T-cell (primary cell): ENCODE measurements around the gene APOLD1. TPM values are rescaled to one million over a fixed set of nuclear protein-coding genes. Genes with fewer than 3 reads are reported as not detected.

Experiments
- ATAC-seq, 4 experiments: fragments of 200-7000 bp in 3 of 4; fragments of 150-1000 bp in 1 of 4; cut with Tn5 transposase; replicated peaks in 1 of 4; 1 replicate in 3 of 4; 2 replicates in 1 of 4; pipeline ENCODE4 v1.10.0; 2021; ENCODE audit warnings: moderate library complexity in 3 of 4, mild to moderate bottlenecking in 2 of 4, moderate number of reproducible peaks in 1 of 4
- CTCF ChIA-PET, 2 donors: fragments of 300-600 bp; sonication (Branson Sonifier 250); formaldehyde crosslinking; loops; one replicate each; lab custom pipeline; 2022; ENCODE audit warnings: antibody characterized with exemption in 2 of 2; lab: Charles Lee
- POLR2A ChIA-PET, 2 donors: fragments of 300-600 bp; sonication (Branson Sonifier 250); formaldehyde crosslinking; loops; one replicate each; lab custom pipeline; 2022; ENCODE audit warnings: antibody characterized with exemption in 2 of 2; lab: Charles Lee
- DNase-seq, 35 experiments: peaks; one replicate each; pipeline versions ENCODE4 v3.0.0 to v3.0.0-alpha.2; 2013 to 2023
- H3K27ac ChIP-seq: one replicate; pipeline ENCODE4 v1.5.1; 2013; ENCODE audit warnings: low read length
- H3K27me3 ChIP-seq, 2 experiments: replicated peaks in 1 of 2; 1 replicate in 1 of 2; 2 replicates in 1 of 2; pipeline versions ENCODE4 v1.6.1 to v1.7.0; 2013; ENCODE audit warnings: low read length in 1 of 2, mixed read lengths in 1 of 2; ENCODE audit not compliant: control insufficient read depth in 2 of 2, insufficient read depth in 2 of 2; ENCODE audit errors: extremely low read depth in 1 of 2
- H3K36me3 ChIP-seq, 2 donors: 1 replicate in 1 of 2; 2 replicates in 1 of 2; pipeline versions ENCODE4 v1.6.1 to v1.7.0; 2013; ENCODE audit warnings: low read length in 1 of 2; ENCODE audit not compliant: control insufficient read depth in 2 of 2, insufficient read depth in 1 of 2; ENCODE audit errors: extremely low read depth in 1 of 2
- H3K4me1 ChIP-seq, 2 experiments: 1 replicate in 1 of 2; 2 replicates in 1 of 2; pipeline versions ENCODE4 v1.6.1 to v1.7.0; 2013; ENCODE audit warnings: low read length in 2 of 2, mixed read lengths in 1 of 2; ENCODE audit not compliant: insufficient read depth in 2 of 2, control insufficient read depth in 1 of 2; ENCODE audit errors: extremely low read depth in 1 of 2
- H3K4me3 ChIP-seq, 2 donors: 1 replicate in 1 of 2; 2 replicates in 1 of 2; pipeline versions ENCODE4 v1.5.1 to v1.7.0; 2013; ENCODE audit warnings: mild to moderate bottlenecking in 2 of 2, low read length in 1 of 2, moderate library complexity in 1 of 2; ENCODE audit not compliant: control insufficient read depth in 1 of 2; ENCODE audit errors: extremely low read depth in 1 of 2
- H3K9me3 ChIP-seq: 2 replicates; pipeline ENCODE4 v1.7.0; 2013
- H3K27ac Mint-ChIP-seq, 2 donors: one replicate each; pipeline ENCODE4 v1.8.0; 2020 to 2021; ENCODE audit warnings: mild to moderate bottlenecking in 2 of 2, mixed read lengths in 2 of 2
- H3K27me3 Mint-ChIP-seq, 2 donors: one replicate each; pipeline ENCODE4 v1.8.0; 2021 to 2022; ENCODE audit warnings: mixed read lengths in 2 of 2
- H3K36me3 Mint-ChIP-seq: one replicate; pipeline ENCODE4 v1.8.0; 2021; ENCODE audit warnings: mixed read lengths
- H3K4me1 Mint-ChIP-seq, 3 donors: one replicate each; pipeline ENCODE4 v1.8.0; 2020 to 2022; ENCODE audit warnings: mixed read lengths in 3 of 3, mild to moderate bottlenecking in 1 of 3
- H3K4me3 Mint-ChIP-seq, 3 donors: one replicate each; pipeline ENCODE4 v1.8.0; 2020 to 2022; ENCODE audit warnings: mild to moderate bottlenecking in 3 of 3, mixed read lengths in 3 of 3, moderate library complexity in 3 of 3
- H3K9me3 Mint-ChIP-seq, 3 donors: one replicate each; pipeline ENCODE4 v1.8.0; 2020 to 2022; ENCODE audit warnings: mixed read lengths in 3 of 3
- WGBS: methylation state at CpG from one replicate; pipeline ENCODE4 v1.1.5; 2013; ENCODE audit warnings: missing lambda C conversion rate; ENCODE audit not compliant: insufficient coverage; 5-methylcytosine and 5-hydroxymethylcytosine counted together
- total RNA-seq, 35 experiments: library from RNA in 6 of 35; stranded (reverse) in 6 of 35; fragments of 120-200 nt in 1 of 35; gene quantifications; one replicate each; pipeline versions ENCODE4 v1.2.1 to v1.2.4 and lab custom pipeline; 2013 to 2026

The APOLD1 gene
- total RNA-seq, 5 donors from 2014 or later (not counting 1 experiment from before 2014, with no cell fraction given): 0.82 to 4.7 (median 3.8) TPM

DNA sequence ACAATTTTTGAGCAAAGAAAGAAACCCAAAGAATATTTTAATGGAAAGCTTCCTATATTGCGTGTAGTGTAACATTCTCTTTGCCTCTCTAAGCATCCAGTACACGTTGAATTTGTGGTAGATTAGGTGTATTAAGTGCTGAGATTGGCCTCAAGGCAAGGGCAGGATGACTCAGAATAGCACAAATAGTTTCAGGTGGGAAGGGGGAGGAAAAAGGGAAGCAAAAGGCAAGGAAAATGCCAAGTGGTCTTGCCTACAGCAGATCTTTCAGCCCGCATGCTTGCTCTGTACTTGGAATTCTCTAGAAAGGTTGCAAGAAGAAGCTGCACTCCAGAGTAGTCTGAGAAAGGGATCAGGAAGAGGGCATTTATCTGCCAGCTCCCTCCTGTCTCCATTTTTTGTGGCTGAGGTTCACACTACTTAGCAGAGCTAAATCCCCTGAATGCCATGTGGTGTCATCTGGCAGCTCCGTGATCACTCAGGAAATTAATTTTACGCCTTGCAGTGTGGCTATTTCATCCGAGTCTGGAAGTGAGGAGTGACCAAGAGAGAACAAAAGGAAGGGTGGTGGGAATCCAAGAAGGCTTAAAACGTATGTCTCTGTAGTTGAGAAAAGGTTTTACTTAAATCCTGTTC is 39.8 kb upstream of the APOLD1 start:
- Histone ChIP-seq H3K4me3 (no peak overlapping the region), H3K27me3 (no peaks in the 10 kb centered on the region), H3K9me3 (no peaks in the 10 kb centered on the region), H3K27ac (no peak overlapping the region), H3K36me3 (no peaks in the 10 kb centered on the region), H3K4me1 (peaks cover 0 to 2% of the 10 kb centered on the region in 2 experiments)
- no peaks in the 10 kb centered on the region for H3K9me3 Mint-ChIP-seq
- ChIA-PET POLR2A (interaction anchor here (0.6 to 0.8 kb wide), 2 partner anchors 57 to 87 kb away, joined by 3 to 8 read pairs; no protein-coding TSS in a partner anchor), CTCF (interaction anchor here (0.6 to 1.6 kb wide), 3 partner anchors 8 to 80 kb away, joined by 3 to 8 read pairs (median 4); no protein-coding TSS in a partner anchor)
- WGBS: 90% methylated on average over 6 of the region's 7 CpGs
- H3K4me1 Mint-ChIP-seq: peaks cover 7 to 18% (median 8%) of the 10 kb centered on the region in 3 donors
- peaks cover 30% of the 10 kb centered on the region for H3K36me3 Mint-ChIP-seq
- DNase-seq (no peak), ATAC-seq (no peak)
- no peaks in the 10 kb centered on the region for H3K27me3 Mint-ChIP-seq
- no peak overlapping the region for H3K27ac Mint-ChIP-seq
- H3K4me3 Mint-ChIP-seq: no peak overlapping the region

DNA sequence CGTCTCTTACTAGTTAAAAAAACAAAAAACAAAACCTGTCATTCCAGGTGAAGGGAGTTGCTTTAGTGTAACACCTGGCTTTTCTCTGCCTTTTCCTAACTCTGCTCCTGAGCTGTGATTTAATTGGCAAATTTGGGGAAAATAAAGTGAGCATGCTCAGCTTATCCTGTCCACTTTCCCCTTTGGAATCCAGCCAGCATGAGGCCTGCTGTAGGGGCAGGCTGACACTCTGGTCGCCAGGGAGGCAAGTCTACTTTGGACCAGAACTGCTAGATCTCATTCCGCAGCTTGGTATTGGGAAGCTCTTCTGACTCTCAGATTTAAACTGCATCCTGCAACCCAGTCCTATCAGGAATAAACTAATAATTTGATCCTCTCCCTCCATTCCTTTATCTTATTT is 38.2 kb upstream of the APOLD1 start:
- no peaks in the 10 kb centered on the region for H3K27me3 ChIP-seq
- no peaks in the 10 kb centered on the region for H3K27me3 Mint-ChIP-seq
- H3K4me3 Mint-ChIP-seq: no peak overlapping the region
- H3K27ac ChIP-seq: no peak overlapping the region
- H3K4me1 ChIP-seq: no peaks in the 10 kb centered on the region
- CTCF ChIA-PET: interaction anchor here (0.6 to 0.7 kb wide), 2 partner anchors 10 to 214 kb away, joined by 3 read pairs; no protein-coding TSS in a partner anchor
- H3K27ac Mint-ChIP-seq: no peak overlapping the region
- WGBS: no CpG with 5 or more reads among the region's 3 CpGs
- H3K36me3 ChIP-seq: peaks cover 0 to 4% of the 10 kb centered on the region in 2 donors
- no peak for ATAC-seq
- H3K9me3 Mint-ChIP-seq: no peaks in the 10 kb centered on the region
- peaks cover 2 to 7% (median 6%) of the 10 kb centered on the region in 3 donors for H3K4me1 Mint-ChIP-seq
- no peaks in the 10 kb centered on the region for H3K9me3 ChIP-seq
- no peak for DNase-seq
- H3K36me3 Mint-ChIP-seq: peaks cover 34% of the 10 kb centered on the region
- H3K4me3 ChIP-seq: no peak overlapping the region
- POLR2A ChIA-PET: no interaction called here

DNA sequence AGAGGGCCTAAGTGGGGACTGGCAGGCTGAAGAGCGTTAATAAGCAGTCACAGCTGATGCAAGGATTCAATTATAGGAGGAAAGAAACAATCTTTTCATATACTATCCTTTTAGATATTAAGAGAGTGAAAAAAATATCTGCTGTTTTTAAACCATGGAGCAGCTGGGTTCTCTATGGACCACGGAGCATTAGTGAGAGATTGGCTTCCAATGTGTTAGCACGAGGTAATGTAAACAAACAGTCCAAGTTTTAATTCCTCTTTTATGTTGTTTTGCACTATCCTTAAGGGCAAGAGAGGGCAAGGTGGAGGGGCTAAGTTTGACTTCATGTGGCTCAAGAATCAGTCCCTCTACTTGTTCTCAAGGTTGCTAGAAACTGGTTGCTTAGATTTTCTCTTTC is 37.4 kb upstream of the APOLD1 start:
- H3K36me3 ChIP-seq: peaks cover 0 to 4% of the 10 kb centered on the region in 2 donors
- H3K27ac ChIP-seq: no peak overlapping the region
- ChIA-PET POLR2A (no interaction called here), CTCF (interaction anchor here in 1 of 2 donors (0.5 kb wide), 1 partner anchor 396 kb away, joined by 3 read pairs; no protein-coding TSS in a partner anchor)
- H3K27me3 Mint-ChIP-seq: no peaks in the 10 kb centered on the region
- H3K9me3 ChIP-seq: no peaks in the 10 kb centered on the region
- H3K36me3 Mint-ChIP-seq: peaks cover 31% of the 10 kb centered on the region
- H3K4me1 ChIP-seq: no peaks in the 10 kb centered on the region
- H3K27me3 ChIP-seq: no peaks in the 10 kb centered on the region
- H3K9me3 Mint-ChIP-seq: no peaks in the 10 kb centered on the region
- peaks cover under 1 to 7% (median 6%) of the 10 kb centered on the region in 3 donors for H3K4me1 Mint-ChIP-seq
- ATAC-seq (no peak), DNase-seq (no peak)
- WGBS: no CpG with 5 or more reads among the region's 3 CpGs
- no peak overlapping the region for H3K4me3 ChIP-seq
- H3K27ac Mint-ChIP-seq: no peak overlapping the region
- no peak overlapping the region for H3K4me3 Mint-ChIP-seq

DNA sequence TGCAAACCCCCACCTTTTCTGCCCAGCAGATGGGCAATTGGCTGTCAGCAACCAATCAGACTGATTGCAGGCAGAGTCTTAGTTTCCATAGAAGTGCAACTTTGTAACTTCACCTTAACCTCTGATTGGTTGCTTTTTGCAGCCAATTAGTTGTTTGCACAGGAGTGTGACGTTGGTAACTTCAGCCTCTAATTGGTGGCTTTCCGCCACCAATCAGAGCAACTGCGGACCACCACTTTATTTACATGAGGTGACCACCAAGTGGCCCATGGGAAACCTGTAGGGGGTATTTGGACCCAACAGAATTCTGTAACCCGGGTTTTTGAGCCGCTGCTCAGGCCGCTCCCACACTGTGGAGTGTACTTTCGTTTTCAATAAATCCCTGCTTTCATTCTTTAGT is 36.0 kb upstream of the APOLD1 start:
- peaks cover 0 to 4% of the 10 kb centered on the region in 2 donors for H3K36me3 ChIP-seq
- ATAC-seq: no peak
- Mint-ChIP-seq H3K27ac (no peak overlapping the region), H3K9me3 (no peaks in the 10 kb centered on the region), H3K4me1 (peaks cover 0 to 7% (median 6%) of the 10 kb centered on the region in 3 donors), H3K27me3 (no peaks in the 10 kb centered on the region), H3K36me3 (peaks cover 27% of the 10 kb centered on the region), H3K4me3 (no peak overlapping the region)
- H3K9me3 ChIP-seq: no peaks in the 10 kb centered on the region
- DNase-seq: no peak
- H3K4me3 ChIP-seq: no peak overlapping the region
- POLR2A ChIA-PET: no interaction called here
- no peak overlapping the region for H3K27ac ChIP-seq
- CTCF ChIA-PET: interaction anchor here in 1 of 2 donors (0.8 kb wide), 1 partner anchor 85 kb away, joined by 3 read pairs; no protein-coding TSS in a partner anchor
- no peaks in the 10 kb centered on the region for H3K4me1 ChIP-seq
- no peaks in the 10 kb centered on the region for H3K27me3 ChIP-seq
- WGBS: 100% methylated on average over 1 of the region's 7 CpGs

DNA sequence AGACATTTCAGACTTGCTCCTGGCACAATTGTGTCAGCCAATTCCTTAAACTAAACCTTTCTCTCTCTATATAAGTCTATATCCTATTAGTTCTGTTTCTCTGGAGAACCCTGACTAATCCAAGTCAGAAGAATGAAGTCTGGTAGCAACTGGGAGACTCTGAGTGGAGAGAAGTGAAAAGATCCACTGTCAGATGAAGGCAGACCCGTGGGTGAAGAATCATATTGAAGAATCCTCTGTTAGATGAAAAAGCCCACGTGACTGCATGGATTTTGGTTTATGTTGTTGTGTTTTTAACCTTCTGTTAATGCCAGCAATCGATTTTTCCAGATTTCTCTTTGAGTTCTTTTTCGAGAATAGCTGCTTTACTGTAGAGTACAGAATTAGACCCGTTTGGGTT is 29.5 kb upstream of the APOLD1 start:
- Histone ChIP-seq H3K4me3 (no peak overlapping the region), H3K9me3 (no peaks in the 10 kb centered on the region), H3K27me3 (no peaks in the 10 kb centered on the region), H3K27ac (no peak overlapping the region), H3K36me3 (peaks cover 0 to 4% of the 10 kb centered on the region in 2 donors), H3K4me1 (no peaks in the 10 kb centered on the region)
- H3K4me3 Mint-ChIP-seq: no peak overlapping the region
- WGBS: 83% methylated on average over 4 of the region's 5 CpGs
- ChIA-PET CTCF (interaction anchor here in 1 of 2 donors (0.9 kb wide), 1 partner anchor 18 kb away, joined by 3 read pairs; no protein-coding TSS in a partner anchor), POLR2A (no interaction called here)
- no peaks in the 10 kb centered on the region for H3K27me3 Mint-ChIP-seq
- no peak overlapping the region for H3K27ac Mint-ChIP-seq
- DNase-seq (no peak), ATAC-seq (no peak)
- H3K36me3 Mint-ChIP-seq: peaks cover 8% of the 10 kb centered on the region
- H3K9me3 Mint-ChIP-seq: no peaks in the 10 kb centered on the region
- no peaks in the 10 kb centered on the region for H3K4me1 Mint-ChIP-seq

DNA sequence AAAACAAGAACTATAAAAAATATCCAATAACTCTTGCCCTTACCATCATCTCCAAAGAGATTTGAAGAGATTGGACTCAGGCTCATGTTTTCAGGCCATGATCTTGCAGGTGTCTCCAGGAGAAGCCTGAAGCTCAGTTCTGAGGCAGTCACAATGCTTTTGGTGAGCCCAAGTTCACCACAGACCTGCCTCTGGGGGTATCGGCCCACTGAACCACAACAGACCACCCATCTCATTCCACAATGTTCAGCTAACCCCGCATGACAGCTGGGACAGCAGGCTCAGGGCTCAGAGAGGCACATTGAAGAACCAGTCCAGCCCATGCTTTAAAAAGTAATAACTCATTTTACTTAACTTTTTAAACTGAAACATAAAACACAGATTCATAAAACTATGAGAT is 28.3 kb upstream of the APOLD1 start:
- no peaks in the 10 kb centered on the region for H3K9me3 Mint-ChIP-seq
- POLR2A ChIA-PET: interaction anchor here in 1 of 2 donors (0.7 kb wide), 1 partner anchor 23 kb away, joined by 4 read pairs; no protein-coding TSS in a partner anchor
- Histone ChIP-seq H3K4me1 (no peaks in the 10 kb centered on the region), H3K27ac (no peak overlapping the region), H3K36me3 (no peaks in the 10 kb centered on the region), H3K4me3 (no peak overlapping the region), H3K27me3 (no peaks in the 10 kb centered on the region), H3K9me3 (no peaks in the 10 kb centered on the region)
- H3K4me1 Mint-ChIP-seq: no peaks in the 10 kb centered on the region
- 88% methylated on average over 2 of the region's 2 CpGs for WGBS
- ATAC-seq: no peak
- H3K4me3 Mint-ChIP-seq: no peak overlapping the region
- no peak for DNase-seq
- H3K27me3 Mint-ChIP-seq: no peaks in the 10 kb centered on the region
- H3K36me3 Mint-ChIP-seq: peaks cover 5% of the 10 kb centered on the region
- no peak overlapping the region for H3K27ac Mint-ChIP-seq
- CTCF ChIA-PET: no interaction called here
